H1 (cell line): ENCODE measurements around the gene SCAF1. TPM values are rescaled to one million over a fixed set of nuclear protein-coding genes. Genes with fewer than 3 reads are reported as not detected.

Experiments used
- CTCF ChIA-PET: fragments of 300-600 bp; sonication (Branson Sonifier 250); formaldehyde crosslinking; loops from one replicate; lab custom pipeline; 2021; ENCODE audit not compliant: partially characterized antibody; lab: Charles Lee
- POLR2A ChIA-PET: fragments of 300-600 bp; sonication (Branson Sonifier 250); formaldehyde crosslinking; loops from one replicate; lab custom pipeline; 2021; ENCODE audit warnings: inconsistent platforms; ENCODE audit not compliant: partially characterized antibody; lab: Charles Lee
- DNase-seq, 2 experiments: peaks; one replicate each; pipeline versions ENCODE4 v3.0.0 to v3.0.0-alpha.2; 2010 to 2022; ENCODE audit warnings: low spot score in 2 of 2, low read depth in 1 of 2, mixed read lengths in 1 of 2
- FAIRE-seq: peaks from 2 replicates; lab custom pipeline; 2011; peaks lifted over from hg19 to GRCh38; lab: Jason Lieb, UNC
- H2AFZ ChIP-seq: 2 replicates; pipeline ENCODE4 v1.8.1; 2012; ENCODE audit warnings: low read length, inconsistent platforms
- H2AK5ac ChIP-seq: 2 replicates; pipeline ENCODE4 v1.6.1; 2013; ENCODE audit warnings: low read depth, low read length
- H2BK120ac ChIP-seq: replicated peaks from 2 replicates; pipeline ENCODE3; 2013; ENCODE audit warnings: low read depth, low read length, inconsistent platforms
- H2BK12ac ChIP-seq: 2 replicates; pipeline ENCODE4 v1.6.1; 2013; ENCODE audit warnings: low read depth, low read length
- H2BK15ac ChIP-seq: 2 replicates; pipeline ENCODE4 v1.6.1; 2013; ENCODE audit warnings: low read length
- H2BK20ac ChIP-seq: 2 replicates; pipeline ENCODE4 v1.6.1; 2013; ENCODE audit warnings: low read length
- H2BK5ac ChIP-seq: 2 replicates; pipeline ENCODE4 v1.6.1; 2013; ENCODE audit warnings: low read depth, low read length
- H3K14ac ChIP-seq: 2 replicates; pipeline ENCODE4 v1.6.1; 2013; ENCODE audit warnings: inconsistent platforms; ENCODE audit not compliant: insufficient read length
- H3K18ac ChIP-seq: 2 replicates; pipeline ENCODE4 v1.6.1; 2013; ENCODE audit warnings: low read length; ENCODE audit errors: extremely low read depth
- H3K23ac ChIP-seq: 2 replicates; pipeline ENCODE4 v1.6.1; 2013; ENCODE audit warnings: inconsistent platforms; ENCODE audit not compliant: insufficient read length
- H3K23me2 ChIP-seq: 2 replicates; pipeline ENCODE4 v1.6.1; 2013; ENCODE audit warnings: low read depth, low read length
- H3K27ac ChIP-seq: 2 replicates; pipeline ENCODE4 v1.6.1; 2011; ENCODE audit warnings: low read depth, low read length, inconsistent platforms
- H3K27me3 ChIP-seq, 4 experiments: replicated peaks in 1 of 4; 1 replicate in 1 of 4; 2 replicates in 3 of 4; pipeline versions ENCODE4 v1.6.1 to v1.8.1; 2011 to 2013; ENCODE audit warnings: low read length in 3 of 4, mild to moderate bottlenecking in 3 of 4, inconsistent platforms in 2 of 4, mixed read lengths in 2 of 4, moderate library complexity in 1 of 4; ENCODE audit not compliant: control insufficient read depth in 3 of 4, insufficient read depth in 3 of 4; ENCODE audit errors: extremely low read depth in 1 of 4
- H3K36me3 ChIP-seq, 4 experiments: 2 replicates each; pipeline versions ENCODE4 v1.6.1 to v1.8.1; 2011 to 2013; ENCODE audit warnings: mild to moderate bottlenecking in 4 of 4, low read length in 3 of 4, moderate library complexity in 2 of 4, control low read depth in 1 of 4, inconsistent platforms in 1 of 4; ENCODE audit not compliant: insufficient read depth in 4 of 4, control insufficient read depth in 2 of 4
- H3K4ac ChIP-seq: replicated peaks from 2 replicates; pipeline ENCODE3; 2013; ENCODE audit warnings: low read length, low read depth, mixed read lengths, inconsistent platforms; ENCODE audit not compliant: insufficient read length
- H3K4me1 ChIP-seq, 4 experiments: replicated peaks in 1 of 4; 1 replicate in 1 of 4; 2 replicates in 3 of 4; pipeline versions ENCODE4 v1.6.1 to v1.8.1; 2011 to 2013; ENCODE audit warnings: low read length in 3 of 4, inconsistent platforms in 2 of 4, mixed read lengths in 1 of 4; ENCODE audit not compliant: insufficient read depth in 4 of 4, control insufficient read depth in 3 of 4
- H3K4me2 ChIP-seq, 2 experiments: 2 replicates each; pipeline versions ENCODE4 v1.6.1 to v1.8.1; 2011 to 2013; ENCODE audit warnings: low read depth in 2 of 2, low read length in 2 of 2, control low read depth in 1 of 2, inconsistent platforms in 1 of 2, mild to moderate bottlenecking in 1 of 2; ENCODE audit not compliant: insufficient read depth in 1 of 2
- H3K4me3 ChIP-seq, 4 experiments: fragments of 200-600, 300-600 bp in 1 of 4; sonication (generic), shearing (Covaris generic), sonication (Bioruptor Twin) in 1 of 4; 2 replicates each; pipeline versions ENCODE4 v1.5.1 to v1.8.1; 2011 to 2016; ENCODE audit warnings: low read length in 4 of 4, low read depth in 3 of 4, control low read depth in 2 of 4, inconsistent platforms in 2 of 4, mild to moderate bottlenecking in 2 of 4, mixed read lengths in 1 of 4, moderate library complexity in 1 of 4; ENCODE audit not compliant: insufficient read depth in 2 of 4; ENCODE audit errors: extremely low read depth in 1 of 4
- H3K56ac ChIP-seq: replicated peaks from 2 replicates; pipeline ENCODE3; 2013; ENCODE audit warnings: low read depth, mild to moderate bottlenecking, mixed read lengths, low read length, inconsistent platforms; ENCODE audit not compliant: insufficient read length
- H3K79me1 ChIP-seq: 2 replicates; pipeline ENCODE4 v1.6.1; 2013; ENCODE audit warnings: low read depth, low read length, control low read depth
- H3K79me2 ChIP-seq, 2 experiments: 2 replicates each; pipeline versions ENCODE4 v1.6.1 to v1.8.1; 2012 to 2013; ENCODE audit warnings: low read length in 2 of 2, mild to moderate bottlenecking in 2 of 2, inconsistent platforms in 1 of 2; ENCODE audit not compliant: insufficient read depth in 2 of 2, control insufficient read depth in 1 of 2
- H3K9ac ChIP-seq, 4 experiments: replicated peaks in 1 of 4; 1 replicate in 1 of 4; 2 replicates in 3 of 4; pipeline versions ENCODE4 v1.6.1 to v1.8.1; 2011 to 2013; ENCODE audit warnings: low read depth in 3 of 4, low read length in 3 of 4, control low read depth in 2 of 4, mild to moderate bottlenecking in 2 of 4, moderate library complexity in 2 of 4, inconsistent platforms in 1 of 4; ENCODE audit errors: extremely low read depth in 1 of 4
- H3K9me3 ChIP-seq, 2 experiments: 2 replicates each; pipeline versions ENCODE4 v1.6.1 to v1.8.1; 2012 to 2013; ENCODE audit warnings: mild to moderate bottlenecking in 2 of 2, moderate library complexity in 2 of 2, control low read depth in 1 of 2, inconsistent platforms in 1 of 2, low read depth in 1 of 2, low read length in 1 of 2, mixed read lengths in 1 of 2; ENCODE audit not compliant: insufficient read depth in 2 of 2
- H4K20me1 ChIP-seq, 2 experiments: replicated peaks in 1 of 2; 2 replicates each; pipeline versions ENCODE3 to v1.8.1; 2011 to 2013; ENCODE audit warnings: inconsistent platforms in 2 of 2, low read length in 2 of 2, mild to moderate bottlenecking in 1 of 2; ENCODE audit not compliant: insufficient read depth in 2 of 2, control insufficient read depth in 1 of 2
- H4K5ac ChIP-seq: 2 replicates; pipeline ENCODE4 v1.6.1; 2013; ENCODE audit warnings: low read length, low read depth, mixed read lengths, inconsistent platforms; ENCODE audit not compliant: insufficient read length
- H4K8ac ChIP-seq: 2 replicates; pipeline ENCODE4 v1.8.0; 2013; ENCODE audit warnings: mild to moderate bottlenecking, moderate library complexity, low read length, inconsistent platforms; ENCODE audit not compliant: insufficient read depth; ENCODE audit errors: extremely low read depth
- H4K91ac ChIP-seq: replicated peaks from 2 replicates; pipeline ENCODE3; 2013; ENCODE audit warnings: low read length, mixed read lengths, inconsistent platforms; ENCODE audit not compliant: insufficient read length
- BCL11A ChIP-seq, 2 experiments: IDR thresholded peaks; one replicate each; pipeline ENCODE4 v1.6.1; 2011; ENCODE audit warnings: low read depth in 2 of 2, low read length in 2 of 2, mild to moderate bottlenecking in 2 of 2
- POLR2A ChIP-seq, 2 experiments: IDR thresholded peaks; 1 replicate in 1 of 2; 2 replicates in 1 of 2; pipeline ENCODE4 v1.6.1; 2011; ENCODE audit warnings: low read depth in 2 of 2, low read length in 2 of 2, mild to moderate bottlenecking in 2 of 2; ENCODE audit errors: control extremely low read depth in 1 of 2
- WGBS, 2 experiments: shearing (Covaris generic) in 1 of 2; methylation state at CpG; one replicate each; pipeline versions ENCODE4 v1.1.6 to v1.1.7; 2013 to 2015; ENCODE audit warnings: low lambda C conversion rate in 2 of 2, mixed read lengths in 2 of 2, inconsistent platforms in 1 of 2, low coverage in 1 of 2, missing lambda C conversion rate in 1 of 2; ENCODE audit not compliant: insufficient replicate concordance in 2 of 2, insufficient coverage in 1 of 2, insufficient read length in 1 of 2; ENCODE audit errors: extremely low coverage in 1 of 2, missing lambda C conversion rate in 1 of 2; 5-methylcytosine and 5-hydroxymethylcytosine counted together
- polyA plus RNA-seq, 7 experiments: library from polyadenylated mRNA; depleted of rRNA in 3 of 7; stranded (reverse) in 5 of 7; unstranded in 2 of 7; fragments of >200 nt in 5 of 7; fragments of 200-250 nt in 2 of 7; gene quantifications; 1 replicate in 5 of 7; 2 replicates in 1 of 7; 4 replicates in 1 of 7; pipeline versions ENCODE4 v1.2.1 to v1.2.3, GENCODE V29; 2011 to 2013; ENCODE audit warnings: missing spikeins in 2 of 7, mixed read lengths in 2 of 7
- total RNA-seq: library from RNA; stranded (reverse); fragmentation: NEBNext Ultra II Directional; extraction: Animal tissue kit (Norgen Biotek cat#: 25700); gene quantifications from 2 replicates; pipeline ENCODE4 v1.2.1, GENCODE V29; 2021

SCAF1 gene
- total and polyA plus RNA-seq, 2 of the 8 experiments (the other 6 are each of a cell fraction or from before 2014, with no cell fraction given) = 9.7 to 81.7 TPM

DNA sequence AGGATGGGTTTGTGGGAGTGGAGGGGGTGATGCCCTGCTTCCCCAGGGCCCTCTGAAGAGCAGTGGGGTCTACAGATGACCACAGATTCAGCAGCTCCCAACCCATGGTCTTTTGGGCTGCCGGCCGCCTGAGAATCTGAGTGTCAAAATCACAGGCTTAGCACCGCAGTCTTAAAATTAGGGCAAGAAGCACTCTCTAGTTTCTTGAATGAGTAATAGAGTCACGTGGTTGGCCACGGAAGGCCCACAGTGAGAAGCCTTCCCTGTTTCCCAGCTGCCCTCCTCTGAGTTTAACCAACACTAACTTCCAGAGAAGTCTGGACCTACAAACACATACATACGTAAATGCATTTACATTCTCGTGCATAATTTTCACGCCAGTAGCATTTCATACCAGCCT, 40.3 kb downstream of the SCAF1 start:
- no peak overlapping the region for H2AFZ ChIP-seq

More for the DNA sequence above, 40.3 kb downstream of the SCAF1 start:
- Histone ChIP-seq H3K27me3 (no peaks in the 10 kb centered on the region), H3K79me2 (peaks cover 17 to 54% of the 10 kb centered on the region in 2 experiments), H3K9me3 (no peaks in the 10 kb centered on the region), H3K4me1 (peaks cover 2 to 17% (median 12%) of the 10 kb centered on the region in 4 experiments), H2BK120ac (no peak overlapping the region), H2AK5ac (no peak overlapping the region), H4K8ac (peak overlapping the region; percentile 69; the same call in 1 of the 2 replicates), H3K36me3 (peaks cover 26 to 53% (median 42%) of the 10 kb centered on the region in 4 experiments), H4K91ac (no peak overlapping the region), H4K5ac (no peak overlapping the region), H3K23me2 (peaks cover 4% of the 10 kb centered on the region), H2BK5ac (no peak overlapping the region), H2BK15ac (no peak overlapping the region), H3K56ac (no peak overlapping the region), H4K20me1 (peaks cover 37 to 54% of the 10 kb centered on the region in 2 experiments), H3K14ac (no peak overlapping the region), H3K79me1 (peaks cover 16% of the 10 kb centered on the region), H3K4me3 (no peak overlapping the region), H3K4me2 (no peak overlapping the region), H2BK12ac (no peak overlapping the region), H3K18ac (no peak overlapping the region), H3K27ac (no peak overlapping the region), H3K23ac (no peak overlapping the region), H3K9ac (no peak overlapping the region), H2BK20ac (no peak overlapping the region), H3K4ac (no peak overlapping the region)
- TF ChIP-seq POLR2A (IDR thresholded peaks at IDR 0.05; ENCODE audit: control extremely low read depth in 1 of 2, low read depth in 2 of 2, low read length in 2 of 2) (peak in 1 of 2 experiments; percentile 42; a peak in 1 of 3 replicates), BCL11A (IDR thresholded peaks at IDR 0.05; ENCODE audit: low read depth in 2 of 2, low read length in 2 of 2) (no peak)
- FAIRE-seq = no peak
- no peak for DNase-seq
- CTCF ChIA-PET = interaction anchor here (1.4 kb wide), 2 partner anchors 17 to 176 kb away, joined by 3 read pairs; partner anchors contain the start of genes BCL2L12 and IRF3
- WGBS, 2 experiments = 97% methylated on average over 8 of the region's 8 CpGs; no CpG with 5 or more reads in 1 of the 2 experiments
- POLR2A ChIA-PET = interaction anchor here (0.6 to 8.3 kb wide), 7 partner anchors 8 to 1278 kb away, joined by 3 to 168 read pairs (median 3); partner anchors contain the start of genes ADM5 and CPT1C
